Hepatocyte (in vitro differentiated cells): ENCODE measurements around the gene KCNJ12.

Experiments used
- EZH2 ChIP-seq: fragments of 200-600 bp; sonication (generic); IDR thresholded peaks from 2 replicates; pipeline ENCODE4 v1.6.1; 2016; ENCODE audit warnings: antibody characterized with exemption, mild to moderate bottlenecking, borderline replicate concordance
- EZH2phosphoT487 ChIP-seq: fragments of 200-600 bp; sonication (generic); IDR thresholded peaks from one replicate; pipeline ENCODE4 v1.6.1; 2018; ENCODE audit warnings: antibody characterized with exemption, mild to moderate bottlenecking, low read depth, moderate library complexity; ENCODE audit not compliant: unreplicated experiment, severe bottlenecking

DNA sequence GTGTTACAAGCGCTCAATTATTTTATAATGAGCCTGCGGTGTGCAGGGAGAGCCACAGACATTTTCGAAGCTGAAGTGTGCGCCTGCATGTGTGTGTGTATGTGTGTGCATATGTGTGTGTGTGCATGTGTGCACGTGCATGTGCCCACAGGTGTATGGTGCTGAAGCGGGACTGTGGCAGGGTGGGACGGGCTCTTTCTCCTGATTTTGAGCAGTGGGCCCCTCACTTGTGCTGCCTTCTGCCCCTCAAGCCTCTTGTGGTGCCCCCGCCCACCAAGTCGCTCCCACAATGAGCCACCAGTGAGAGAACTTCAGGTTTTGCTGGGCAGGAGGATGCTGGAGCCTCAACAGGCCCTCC, 16.7 kb upstream of the KCNJ12 start:
- no peak for TF ChIP-seq EZH2
- no peak for TF ChIP-seq EZH2phosphoT487
